Erythroblast (primary cell): Measurements from ENCODE around the gene NDFIP2.
A peak's percentile ranks its signal among the peaks of the same experiment; 100 is the strongest.
"Not testable (repeated sequence)": the region's sequence is repeated elsewhere in the genome, so short reads cannot be mapped to it uniquely, and the experiment has no call there.

Experiments used
- DNase-seq, 2 experiments: peaks; one replicate each; lab custom pipeline; 2025; lab: John Stamatoyannopoulos, UW
- GATA1 ChIP-seq: IDR thresholded peaks from 2 replicates; pipeline ENCODE4 v1.6.1; 2011; ENCODE audit warnings: low read depth, mild to moderate bottlenecking, control low read depth, low read length, moderate library complexity
- POLR2A ChIP-seq: IDR thresholded peaks from 2 replicates; pipeline ENCODE4 v1.6.1; 2011; ENCODE audit warnings: mild to moderate bottlenecking, low read length

Gene NDFIP2

DNA sequence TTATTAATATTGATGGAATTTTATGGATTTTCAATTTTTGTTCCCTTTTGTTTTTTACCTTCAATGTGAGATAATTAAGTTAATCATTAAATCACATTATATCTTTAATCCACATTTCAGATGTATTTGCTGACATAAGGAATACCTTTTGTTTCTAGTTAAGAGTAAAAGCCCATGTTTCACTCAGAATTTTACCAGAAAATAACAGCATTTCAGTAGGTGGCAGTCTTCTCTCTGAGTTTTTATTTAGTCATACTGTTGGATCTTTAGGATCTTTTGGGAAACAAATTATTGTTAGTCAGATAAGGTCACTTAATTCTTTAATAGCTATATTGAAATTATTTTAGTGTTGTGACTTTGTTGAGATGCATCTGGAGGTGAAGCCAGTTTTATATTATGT is 67.9 kb downstream of the NDFIP2 start:
- DNase-seq, result no peak

DNA sequence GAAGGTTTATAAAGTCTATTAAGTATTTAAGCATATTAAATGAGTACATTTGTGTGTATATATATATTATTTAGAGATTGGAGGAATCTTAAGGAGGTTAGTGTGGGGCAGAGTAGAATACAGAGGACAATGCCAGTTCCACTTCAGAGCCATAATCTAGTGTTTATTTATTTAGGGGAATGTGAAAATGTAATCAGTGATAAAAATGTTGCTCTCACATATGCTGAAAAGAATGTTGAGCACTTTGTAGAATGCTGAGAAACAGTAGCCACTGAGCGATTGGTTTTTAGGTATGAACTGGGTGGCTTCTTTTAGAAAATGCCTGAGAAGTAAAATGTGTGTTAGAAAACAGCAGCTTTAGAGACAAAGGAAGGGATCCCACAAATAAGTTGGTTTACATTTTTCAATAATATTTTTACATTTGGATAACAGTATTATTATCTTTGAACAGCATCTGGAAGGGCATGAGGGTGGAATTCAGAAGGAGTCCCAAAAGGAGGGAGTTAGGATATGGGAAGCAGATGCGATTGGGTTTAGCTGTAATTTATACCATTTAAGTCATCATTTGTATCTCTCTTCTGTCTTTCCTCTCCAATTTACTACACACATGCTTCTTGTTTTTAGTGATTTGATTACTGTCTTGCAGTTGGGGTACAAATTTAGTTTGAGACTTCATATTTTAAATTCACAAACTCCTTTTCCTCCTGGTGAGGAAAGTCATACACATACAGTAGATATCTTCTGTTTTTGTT is 68.6 kb downstream of the NDFIP2 start:
- TF ChIP-seq GATA1 (no peak), POLR2A (no peak)
- DNase-seq, result no peak

More for the DNA sequence above, 67.9 kb downstream of the NDFIP2 start:
- TF ChIP-seq POLR2A (no peak), GATA1 (no peak)

DNA sequence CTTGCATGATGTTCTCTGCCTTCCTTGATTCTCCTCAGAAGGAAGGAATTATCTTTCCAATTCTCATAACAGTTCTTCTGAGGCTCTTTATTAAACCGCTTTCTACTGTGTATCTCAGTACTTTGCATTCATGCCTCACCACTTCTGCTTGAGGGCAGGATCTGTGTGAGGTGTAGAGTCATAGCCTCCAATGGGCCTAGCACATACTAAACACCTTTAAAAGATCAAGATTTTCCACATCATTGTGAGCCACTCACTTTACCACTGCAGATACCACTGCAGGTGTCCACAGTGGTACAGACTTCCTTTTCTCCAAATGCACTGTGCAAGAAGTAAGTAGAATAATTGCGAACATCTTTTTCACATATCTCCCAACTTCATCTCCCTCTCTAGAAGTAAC is 76.7 kb downstream of the NDFIP2 start:
- DNase-seq, result no peak
- TF ChIP-seq GATA1 (no peak), POLR2A (no peak)

DNA sequence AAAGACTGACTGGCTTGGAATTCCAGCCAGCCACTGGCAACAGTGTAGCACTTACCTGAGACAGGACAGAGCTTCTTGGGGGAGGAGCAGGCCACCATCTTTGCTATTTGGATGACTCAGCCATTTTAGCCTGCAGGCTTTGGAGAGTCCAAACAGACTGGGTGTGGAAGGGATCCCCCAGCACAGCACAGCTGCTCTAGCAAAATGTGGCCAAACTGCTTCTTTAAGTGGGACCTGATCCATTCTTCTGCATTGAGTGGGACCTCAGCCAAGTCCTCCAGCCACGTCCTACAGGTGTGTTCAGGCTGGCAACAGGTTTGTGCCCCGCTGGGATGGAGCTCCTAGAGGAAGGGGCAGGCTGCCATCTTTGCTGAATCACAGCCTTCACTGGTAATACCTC is 80.0 kb downstream of the NDFIP2 start:
- TF ChIP-seq GATA1, result no peak
- no peak for TF ChIP-seq POLR2A
- no peak for DNase-seq

DNA sequence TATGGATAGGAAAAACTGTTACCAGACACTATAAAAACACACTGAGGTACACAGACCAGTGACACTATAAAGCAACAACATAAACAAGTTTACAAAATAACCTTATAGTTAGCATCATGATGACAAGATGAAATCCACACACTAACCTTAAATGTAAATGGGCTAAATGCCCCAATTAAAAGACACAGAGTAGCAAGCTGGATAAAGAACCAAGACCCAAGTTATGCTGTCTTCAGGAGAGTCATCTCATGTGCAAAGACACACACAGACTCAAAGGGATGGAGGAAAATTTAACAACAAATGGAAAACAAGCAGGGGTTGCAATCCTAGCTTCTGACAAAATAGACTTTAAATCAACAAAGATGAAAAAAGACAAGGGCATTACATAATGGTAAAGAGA is 81.6 kb downstream of the NDFIP2 start:
- TF ChIP-seq GATA1 (no peak), POLR2A (no peak)
- no peak for DNase-seq

DNA sequence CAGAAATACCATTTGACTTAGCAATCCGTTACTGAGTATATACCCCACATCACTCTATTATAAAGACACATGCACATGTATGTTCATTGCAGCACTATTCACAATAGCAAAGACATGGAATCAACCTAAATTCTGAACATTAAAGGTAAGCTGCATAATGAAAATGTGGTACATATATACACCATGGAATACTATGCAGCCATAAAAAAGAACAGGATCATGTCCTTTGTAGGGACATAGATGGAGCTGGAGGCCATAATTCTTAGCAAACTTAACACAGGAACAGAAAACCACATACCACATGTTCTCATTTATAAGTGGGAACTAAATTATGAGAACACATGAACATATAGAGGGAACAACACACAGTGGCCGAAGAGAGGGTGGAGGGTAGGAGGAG is 85.2 kb downstream of the NDFIP2 start:
- no peak for DNase-seq
- TF ChIP-seq GATA1, result no peak
- no peak for TF ChIP-seq POLR2A

DNA sequence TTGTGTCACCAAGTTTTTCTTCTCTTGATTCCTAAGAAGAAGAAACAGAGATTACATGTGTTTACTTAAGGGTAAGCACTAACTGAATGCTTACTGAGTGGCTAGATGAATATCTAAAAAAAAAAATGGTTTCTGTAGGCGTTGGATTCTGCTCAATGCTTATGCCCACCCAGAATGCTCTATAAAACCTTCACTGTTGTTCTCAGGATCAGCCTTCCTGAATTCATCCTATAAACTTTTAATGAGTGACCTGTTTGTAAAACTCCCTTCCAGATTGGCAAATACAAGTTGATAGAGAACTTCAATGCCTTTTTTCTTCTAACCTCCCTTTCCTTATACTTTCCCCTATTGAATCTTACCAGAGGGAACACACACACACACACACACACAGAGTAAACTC is 90.2 kb downstream of the NDFIP2 start:
- TF ChIP-seq GATA1 (no peak), POLR2A (no peak)

DNA sequence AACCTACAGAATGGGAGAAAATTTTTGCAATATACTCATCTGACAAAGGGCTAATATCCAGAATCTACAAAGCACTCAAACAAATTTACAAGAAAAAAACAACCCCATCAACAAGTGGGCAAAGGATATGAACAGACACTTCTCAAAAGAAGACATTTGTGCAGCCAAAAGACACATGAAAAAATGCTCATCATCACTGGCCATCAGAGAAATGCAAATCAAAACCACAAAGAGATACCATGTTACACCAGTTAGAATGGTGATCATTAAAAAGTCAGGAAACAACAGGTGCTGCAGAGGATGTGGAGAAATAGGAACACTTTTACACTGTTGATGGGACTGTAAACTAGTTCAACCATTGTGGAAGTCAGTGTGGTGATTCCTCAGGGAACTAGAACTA is 92.9 kb downstream of the NDFIP2 start:
- not testable (repeated sequence) for DNase-seq

More for the DNA sequence above, 90.2 kb downstream of the NDFIP2 start:
- DNase-seq, result no peak

DNA sequence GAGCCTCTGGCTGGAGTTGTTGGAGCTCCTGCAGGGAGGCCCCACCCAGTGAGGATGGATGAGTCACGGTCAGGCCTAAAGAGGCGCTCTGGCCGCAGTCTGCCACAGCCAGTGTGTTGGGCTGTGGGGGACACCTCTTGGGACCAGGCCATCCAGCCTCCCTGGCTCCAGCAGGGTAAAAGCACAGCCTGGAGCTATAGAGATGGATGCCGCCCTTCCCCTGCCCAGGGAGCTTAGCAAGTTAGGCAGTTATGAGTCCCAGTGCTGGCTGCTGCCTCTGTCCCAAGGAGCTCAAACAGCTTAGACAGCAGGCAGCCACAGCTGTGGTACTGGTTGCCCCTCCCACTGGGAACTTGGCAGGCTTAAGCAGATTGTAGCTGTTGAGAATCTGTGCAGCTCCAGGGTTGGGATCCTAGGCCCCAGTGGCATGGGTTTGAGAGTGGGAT is 100.9 kb downstream of the NDFIP2 start:
- DNase-seq, result no peak
- no peak for TF ChIP-seq POLR2A

DNA sequence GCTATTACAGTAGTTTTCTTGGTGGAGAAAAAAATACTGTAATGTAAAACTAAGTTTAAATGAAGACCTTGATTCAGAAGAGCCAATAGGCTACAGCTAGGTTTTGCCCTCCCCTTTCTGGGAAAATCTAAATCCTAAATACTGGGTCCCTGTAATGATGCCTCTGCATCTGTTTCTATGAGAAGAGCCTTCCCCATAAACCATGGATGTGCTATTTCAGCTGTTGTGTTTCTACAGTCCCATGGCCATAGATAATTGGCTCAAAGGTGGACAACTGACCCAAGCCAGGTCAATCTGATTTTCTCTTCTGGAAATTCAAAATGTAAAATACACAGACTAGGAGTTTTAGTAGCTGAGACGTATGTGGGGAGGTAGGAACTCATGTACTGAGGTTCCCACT is 101.9 kb downstream of the NDFIP2 start:
- DNase-seq, result no peak
- no peak for TF ChIP-seq POLR2A
- no peak for TF ChIP-seq GATA1

DNA sequence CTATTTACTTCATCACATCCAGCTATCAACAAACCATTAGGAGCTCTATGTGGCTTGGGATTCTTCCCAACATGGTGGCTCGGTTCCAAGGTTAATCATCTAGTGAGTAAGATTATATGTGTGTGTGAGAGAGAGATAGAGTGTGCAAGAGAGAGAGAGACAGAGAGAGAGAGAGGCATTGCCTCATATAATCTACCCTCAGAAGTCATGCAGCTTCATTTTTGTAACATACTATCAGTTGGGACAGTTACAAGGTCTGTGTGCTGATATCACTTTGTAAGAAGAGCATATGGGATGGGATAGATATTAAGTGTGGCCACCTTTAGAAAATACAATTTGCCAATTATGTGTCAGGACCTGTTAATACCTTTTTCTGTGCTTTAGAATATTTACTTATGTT is 104.1 kb downstream of the NDFIP2 start:
- DNase-seq, result peak in 1 of 2 experiments; percentile 31
- TF ChIP-seq GATA1 (no peak), POLR2A (no peak)

DNA sequence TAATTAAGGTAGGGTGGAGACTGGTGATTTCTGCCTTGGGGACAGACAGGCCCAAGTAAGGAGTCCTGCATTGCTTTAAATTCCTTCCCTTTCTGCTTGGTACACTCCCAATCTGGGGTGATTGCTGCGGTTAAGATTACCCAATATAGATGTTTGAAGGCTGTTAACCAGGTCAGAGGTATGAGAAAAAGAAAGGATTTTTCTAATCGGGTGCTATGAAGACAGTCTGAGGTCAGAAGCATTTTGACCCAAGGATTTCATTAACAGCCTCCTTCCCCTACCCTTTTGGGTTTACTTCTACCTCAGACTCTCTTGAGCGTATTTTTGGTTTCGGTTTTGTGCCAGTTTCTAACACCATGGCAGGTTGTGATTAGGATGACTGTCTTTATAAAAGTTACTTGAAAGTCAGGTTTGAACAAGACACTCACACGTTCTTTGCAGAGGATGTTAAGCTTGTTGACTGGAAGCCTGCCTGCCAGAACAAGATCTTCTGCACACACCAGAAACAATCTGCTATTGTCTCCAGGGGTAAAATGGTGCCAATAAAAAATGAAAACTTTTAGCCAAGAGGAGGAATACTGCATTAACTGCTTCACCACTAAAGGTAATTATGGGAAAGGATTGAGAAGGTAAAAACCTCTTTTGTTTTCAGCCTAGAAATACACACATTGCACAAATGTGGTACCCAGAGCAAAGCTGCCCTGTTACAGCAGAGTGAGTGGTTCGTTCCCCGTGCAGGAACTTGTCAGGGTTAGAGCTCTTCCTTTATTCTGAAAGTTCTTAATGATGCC is 108.8 kb downstream of the NDFIP2 start:
- TF ChIP-seq POLR2A, result no peak
- no peak for TF ChIP-seq GATA1
- no peak for DNase-seq

DNA sequence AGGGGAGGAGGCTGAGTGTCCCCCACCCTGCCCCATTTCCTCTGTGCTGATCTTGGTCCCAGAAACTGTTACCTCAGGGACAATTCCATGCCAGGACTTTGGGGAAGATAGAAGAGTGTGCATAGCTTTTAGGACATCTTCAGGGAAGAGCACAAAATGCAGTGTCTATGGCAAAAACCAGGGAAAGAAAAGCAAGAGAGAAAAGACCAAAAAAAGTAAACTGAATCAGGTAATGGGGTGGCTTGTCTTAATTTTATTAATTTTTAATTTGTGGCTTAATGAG is 109.4 kb downstream of the NDFIP2 start:
- no peak for DNase-seq
- no peak for TF ChIP-seq POLR2A
- TF ChIP-seq GATA1, result no peak

DNA sequence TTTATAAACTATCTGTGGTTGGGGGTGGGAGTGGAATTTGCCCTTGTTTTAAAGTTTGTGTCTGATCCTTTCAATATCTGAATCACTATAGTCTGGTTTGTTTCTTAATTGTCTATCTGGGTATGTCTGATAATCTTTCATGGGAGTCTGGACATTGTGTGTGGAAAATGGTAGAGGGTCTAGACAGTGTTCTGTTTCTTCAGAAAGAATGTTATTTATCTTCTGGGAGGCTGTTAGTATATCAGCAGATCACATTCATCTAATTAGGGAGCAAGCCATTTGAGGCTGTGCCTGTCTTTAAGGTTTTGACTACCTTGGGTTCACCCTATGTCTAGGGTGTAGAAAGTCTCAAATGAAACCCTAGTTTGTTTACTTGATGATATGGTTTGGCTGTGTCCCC is 110.5 kb downstream of the NDFIP2 start:
- TF ChIP-seq POLR2A, result no peak
- TF ChIP-seq GATA1, result no peak
- DNase-seq, result no peak

DNA sequence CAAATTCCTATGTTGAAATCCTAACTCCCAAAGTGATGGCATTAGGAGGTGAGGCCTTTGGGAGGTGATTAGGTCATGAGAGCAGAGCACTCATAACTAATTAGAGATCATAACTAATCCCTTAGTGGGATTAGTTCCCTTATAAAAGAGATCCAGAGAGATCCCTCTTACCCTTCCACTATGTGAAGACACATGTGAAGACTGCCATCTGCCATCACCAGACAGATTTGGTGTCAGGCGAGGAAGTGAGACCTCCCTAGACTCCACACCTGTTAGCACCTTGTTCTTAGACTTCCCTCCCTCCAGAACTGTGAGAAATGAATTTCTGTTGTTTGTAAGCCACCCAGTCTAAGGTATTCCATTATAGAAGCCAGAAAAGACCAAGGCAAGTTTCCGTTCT is 112.2 kb downstream of the NDFIP2 start:
- TF ChIP-seq GATA1 (no peak), POLR2A (no peak)
- no peak for DNase-seq
